Measurements from ENCODE around the gene TDRD9. TPM values are rescaled to one million over a fixed set of nuclear protein-coding genes. Genes with fewer than 3 reads are reported as not detected.

TDRD9 gene
- total RNA-seq, 5 donors from 2014 or later (not counting 1 experiment from before 2014, with no cell fraction given), result 0.43 to 1.3 (median 0.56) TPM

- H3K27ac Mint-ChIP-seq, result no peak overlapping the region
- WGBS (ENCODE audit: insufficient coverage), result no CpG with 5 or more reads among the region's 4 CpGs
- peaks cover 27 to 39% of the 10 kb centered on the region in 2 donors for H3K27me3 Mint-ChIP-seq
- peaks cover 5 to 17% (median 9%) of the 10 kb centered on the region in 3 donors for H3K9me3 Mint-ChIP-seq
- H3K27me3 ChIP-seq (replicated peaks in 1 of 2; ENCODE audit: control insufficient read depth in 2 of 2, extremely low read depth in 1 of 2, insufficient read depth in 2 of 2, low read length in 1 of 2), result peaks cover 0 to 27% of the 10 kb centered on the region in 2 experiments
- no peaks in the 10 kb centered on the region for H3K36me3 ChIP-seq (ENCODE audit: control insufficient read depth in 2 of 2, extremely low read depth in 1 of 2, insufficient read depth in 1 of 2, low read length in 1 of 2)
- ChIA-PET CTCF (no interaction called here), POLR2A (no interaction called here)
- H3K4me1 ChIP-seq (ENCODE audit: control insufficient read depth in 1 of 2, extremely low read depth in 1 of 2, insufficient read depth in 2 of 2, low read length in 2 of 2), result no peaks in the 10 kb centered on the region
- H3K27ac ChIP-seq (ENCODE audit: low read length), result no peak overlapping the region
- DNase-seq (no peak), ATAC-seq (replicated peaks in 1 of 4) (no peak)
- no peak overlapping the region for H3K4me3 Mint-ChIP-seq
- H3K9me3 ChIP-seq, result no peaks in the 10 kb centered on the region
- no peak overlapping the region for H3K4me3 ChIP-seq (ENCODE audit: control insufficient read depth in 1 of 2, extremely low read depth in 1 of 2, low read length in 1 of 2)
- H3K36me3 Mint-ChIP-seq, result peaks cover 4% of the 10 kb centered on the region
- H3K4me1 Mint-ChIP-seq, result no peaks in the 10 kb centered on the region
Observed at GRCh38 chr14:103989964-103990363, 61.7 kb downstream of the TDRD9 start.

GRCh38 chr14:103994535-103995184 is 66.4 kb downstream of the TDRD9 start:
- Histone ChIP-seq H3K9me3 (no peaks in the 10 kb centered on the region), H3K4me3 (ENCODE audit: control insufficient read depth in 1 of 2, extremely low read depth in 1 of 2, low read length in 1 of 2) (no peak overlapping the region), H3K4me1 (ENCODE audit: control insufficient read depth in 1 of 2, extremely low read depth in 1 of 2, insufficient read depth in 2 of 2, low read length in 2 of 2) (no peaks in the 10 kb centered on the region), H3K27me3 (replicated peaks in 1 of 2; ENCODE audit: control insufficient read depth in 2 of 2, extremely low read depth in 1 of 2, insufficient read depth in 2 of 2, low read length in 1 of 2) (peaks cover 0 to 45% of the 10 kb centered on the region in 2 experiments), H3K27ac (ENCODE audit: low read length) (no peak overlapping the region), H3K36me3 (ENCODE audit: control insufficient read depth in 2 of 2, extremely low read depth in 1 of 2, insufficient read depth in 1 of 2, low read length in 1 of 2) (no peaks in the 10 kb centered on the region)
- DNase-seq (no peak), ATAC-seq (replicated peaks in 1 of 4) (no peak)
- Mint-ChIP-seq H3K36me3 (no peaks in the 10 kb centered on the region), H3K27me3 (peaks cover 24 to 28% of the 10 kb centered on the region in 2 donors), H3K27ac (no peak overlapping the region), H3K9me3 (no peaks in the 10 kb centered on the region), H3K4me3 (no peak overlapping the region), H3K4me1 (no peaks in the 10 kb centered on the region)
- CTCF ChIA-PET, result no interaction called here
- no CpG with 5 or more reads among the region's 5 CpGs for WGBS (ENCODE audit: insufficient coverage)
- POLR2A ChIA-PET, result no interaction called here

DNA sequence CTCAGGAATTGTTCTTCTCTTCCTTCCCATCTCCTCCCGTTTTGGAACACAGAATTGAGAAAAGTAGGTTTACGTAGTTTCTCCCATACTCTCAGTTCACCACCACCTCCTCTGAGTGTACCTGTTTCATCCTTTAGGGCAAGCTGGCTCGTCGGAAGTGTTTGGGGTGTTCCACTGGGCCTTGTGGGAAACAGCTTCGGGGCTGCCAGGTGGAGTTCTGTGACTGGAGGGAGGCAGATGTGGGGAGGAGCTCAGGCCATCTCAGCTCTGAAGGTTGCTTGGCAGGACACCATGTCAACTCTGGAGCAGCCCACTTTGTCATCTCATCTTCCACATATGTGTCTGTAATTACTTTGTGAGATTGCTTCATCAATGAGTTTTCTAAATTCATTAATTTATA is 67.6 kb downstream of the TDRD9 start:
- H3K9me3 ChIP-seq, result no peaks in the 10 kb centered on the region
- Mint-ChIP-seq H3K4me1 (no peaks in the 10 kb centered on the region), H3K4me3 (no peak overlapping the region), H3K27me3 (peaks cover 16 to 17% of the 10 kb centered on the region in 2 donors), H3K36me3 (no peaks in the 10 kb centered on the region), H3K27ac (no peak overlapping the region), H3K9me3 (no peaks in the 10 kb centered on the region)
- CTCF ChIA-PET, result no interaction called here
- no peak overlapping the region for H3K27ac ChIP-seq (ENCODE audit: low read length)
- DNase-seq, result no peak
- no peaks in the 10 kb centered on the region for H3K4me1 ChIP-seq (ENCODE audit: control insufficient read depth in 1 of 2, extremely low read depth in 1 of 2, insufficient read depth in 2 of 2, low read length in 2 of 2)
- POLR2A ChIA-PET, result no interaction called here
- ATAC-seq (replicated peaks in 1 of 4), result no peak
- H3K4me3 ChIP-seq (ENCODE audit: control insufficient read depth in 1 of 2, extremely low read depth in 1 of 2, low read length in 1 of 2), result no peak overlapping the region
- H3K36me3 ChIP-seq (ENCODE audit: control insufficient read depth in 2 of 2, extremely low read depth in 1 of 2, insufficient read depth in 1 of 2, low read length in 1 of 2), result no peaks in the 10 kb centered on the region
- no CpG with 5 or more reads among the region's 5 CpGs for WGBS (ENCODE audit: insufficient coverage)
- H3K27me3 ChIP-seq (replicated peaks in 1 of 2; ENCODE audit: control insufficient read depth in 2 of 2, extremely low read depth in 1 of 2, insufficient read depth in 2 of 2, low read length in 1 of 2), result peaks cover 0 to 39% of the 10 kb centered on the region in 2 experiments

DNA sequence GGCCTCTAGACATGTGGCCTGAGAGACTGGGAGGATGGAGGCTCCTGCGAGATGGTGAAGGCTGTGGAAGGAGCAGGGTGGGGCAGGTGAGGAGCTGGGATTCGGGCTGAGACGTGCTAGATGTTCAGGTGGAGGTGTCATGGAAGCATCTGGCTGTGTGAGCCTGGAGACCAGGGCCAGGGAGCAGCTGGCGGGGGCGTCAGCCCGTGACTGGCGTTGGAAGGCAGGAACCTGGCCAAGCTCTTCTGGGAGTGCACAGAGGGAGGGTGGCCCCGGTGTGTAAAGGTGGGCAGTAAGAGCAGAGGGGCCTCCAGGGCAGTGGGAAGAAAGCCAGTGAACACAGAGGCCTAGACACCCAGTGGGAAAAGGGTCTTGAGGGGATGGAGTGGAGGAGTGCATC is 69.1 kb downstream of the TDRD9 start:
- DNase-seq, result no peak
- no peaks in the 10 kb centered on the region for H3K9me3 ChIP-seq
- 85% methylated on average over 8 of the region's 8 CpGs for WGBS (ENCODE audit: insufficient coverage)
- no peaks in the 10 kb centered on the region for H3K4me1 Mint-ChIP-seq
- no peak overlapping the region for H3K4me3 ChIP-seq (ENCODE audit: control insufficient read depth in 1 of 2, extremely low read depth in 1 of 2, low read length in 1 of 2)
- H3K4me1 ChIP-seq (ENCODE audit: control insufficient read depth in 1 of 2, extremely low read depth in 1 of 2, insufficient read depth in 2 of 2, low read length in 2 of 2), result no peaks in the 10 kb centered on the region
- H3K4me3 Mint-ChIP-seq, result no peak overlapping the region
- no peaks in the 10 kb centered on the region for H3K36me3 Mint-ChIP-seq
- H3K27me3 Mint-ChIP-seq, result peaks cover 10 to 16% of the 10 kb centered on the region in 2 donors
- no peaks in the 10 kb centered on the region for H3K36me3 ChIP-seq (ENCODE audit: control insufficient read depth in 2 of 2, extremely low read depth in 1 of 2, insufficient read depth in 1 of 2, low read length in 1 of 2)
- CTCF ChIA-PET, result no interaction called here
- ATAC-seq (replicated peaks in 1 of 4), result no peak
- peaks cover 0 to 32% of the 10 kb centered on the region in 2 experiments for H3K27me3 ChIP-seq (replicated peaks in 1 of 2; ENCODE audit: control insufficient read depth in 2 of 2, extremely low read depth in 1 of 2, insufficient read depth in 2 of 2, low read length in 1 of 2)
- no peaks in the 10 kb centered on the region for H3K9me3 Mint-ChIP-seq
- no peak overlapping the region for H3K27ac Mint-ChIP-seq
- POLR2A ChIA-PET, result no interaction called here
- H3K27ac ChIP-seq (ENCODE audit: low read length), result no peak overlapping the region

DNA sequence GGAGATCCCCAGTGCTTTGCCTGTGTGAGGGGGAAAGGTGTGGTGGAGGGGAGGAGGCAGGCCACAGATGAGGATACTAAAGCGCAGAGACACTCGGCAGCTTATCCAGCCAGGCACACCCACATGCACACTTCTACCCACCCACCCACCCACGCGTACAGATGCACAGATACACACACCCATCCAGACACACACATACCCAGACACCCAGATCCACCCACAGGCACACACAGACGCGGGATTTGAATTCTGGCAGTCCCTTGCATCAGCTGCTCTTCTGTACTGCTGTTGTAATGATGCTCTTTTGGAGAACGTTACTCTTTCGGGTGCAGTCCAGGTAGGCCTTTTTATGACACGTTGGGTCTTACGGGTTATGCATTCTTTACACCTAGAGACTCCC is 69.8 kb downstream of the TDRD9 start:
- Histone ChIP-seq H3K27me3 (replicated peaks in 1 of 2; ENCODE audit: control insufficient read depth in 2 of 2, extremely low read depth in 1 of 2, insufficient read depth in 2 of 2, low read length in 1 of 2) (peaks cover 0 to 28% of the 10 kb centered on the region in 2 experiments), H3K36me3 (ENCODE audit: control insufficient read depth in 2 of 2, extremely low read depth in 1 of 2, insufficient read depth in 1 of 2, low read length in 1 of 2) (no peaks in the 10 kb centered on the region), H3K27ac (ENCODE audit: low read length) (no peak overlapping the region), H3K4me1 (ENCODE audit: control insufficient read depth in 1 of 2, extremely low read depth in 1 of 2, insufficient read depth in 2 of 2, low read length in 2 of 2) (no peaks in the 10 kb centered on the region), H3K4me3 (ENCODE audit: control insufficient read depth in 1 of 2, extremely low read depth in 1 of 2, low read length in 1 of 2) (no peak overlapping the region), H3K9me3 (no peaks in the 10 kb centered on the region)
- Mint-ChIP-seq H3K4me3 (no peak overlapping the region), H3K27me3 (peaks cover 10 to 16% of the 10 kb centered on the region in 2 donors), H3K36me3 (no peaks in the 10 kb centered on the region), H3K4me1 (no peaks in the 10 kb centered on the region), H3K9me3 (no peaks in the 10 kb centered on the region), H3K27ac (no peak overlapping the region)
- CTCF ChIA-PET, result no interaction called here
- WGBS (ENCODE audit: insufficient coverage), result no CpG with 5 or more reads among the region's 10 CpGs
- ATAC-seq (replicated peaks in 1 of 4), result no peak
- POLR2A ChIA-PET, result no interaction called here
- no peak for DNase-seq

DNA sequence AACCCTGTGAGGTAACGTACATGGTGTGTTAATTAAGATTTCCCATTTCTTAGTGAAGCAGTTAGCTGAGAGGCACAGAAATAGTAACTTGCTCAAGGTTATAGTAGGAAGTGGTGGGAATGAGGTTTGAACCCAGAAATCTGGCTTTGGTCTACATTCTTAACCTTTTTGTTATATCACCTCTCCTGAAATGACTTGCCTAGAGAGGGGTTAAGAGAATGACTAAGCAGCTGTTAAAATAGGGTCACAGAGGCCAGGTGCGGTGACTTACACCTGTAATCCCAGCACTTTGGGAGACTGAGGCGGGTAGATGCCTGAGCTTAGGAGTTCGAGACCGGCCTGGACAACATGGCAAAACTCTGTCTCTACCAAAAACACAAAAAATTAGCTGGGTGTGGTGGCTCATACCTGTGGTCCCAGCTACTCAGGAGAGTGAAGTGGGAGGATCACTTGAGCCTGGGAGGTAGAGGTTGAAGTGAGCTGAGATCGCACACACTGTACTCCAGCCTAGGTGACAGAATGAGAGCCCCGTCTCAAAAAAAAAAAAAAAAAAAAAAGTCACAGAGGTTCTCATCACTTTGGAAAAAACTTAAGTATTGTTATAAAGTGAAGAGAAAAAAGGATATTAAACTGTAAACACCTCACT is 71.7 kb downstream of the TDRD9 start:
- H3K27ac ChIP-seq (ENCODE audit: low read length), result no peak overlapping the region
- Mint-ChIP-seq H3K4me3 (no peak overlapping the region), H3K27me3 (peaks cover 8 to 9% of the 10 kb centered on the region in 2 donors), H3K9me3 (no peaks in the 10 kb centered on the region), H3K36me3 (no peaks in the 10 kb centered on the region), H3K27ac (no peak overlapping the region), H3K4me1 (no peaks in the 10 kb centered on the region)
- 40% methylated on average over 1 of the region's 7 CpGs for WGBS (ENCODE audit: insufficient coverage)
- ATAC-seq (replicated peaks in 1 of 4) (no peak), DNase-seq (no peak)
- H3K9me3 ChIP-seq, result no peaks in the 10 kb centered on the region
- H3K36me3 ChIP-seq (ENCODE audit: control insufficient read depth in 2 of 2, extremely low read depth in 1 of 2, insufficient read depth in 1 of 2, low read length in 1 of 2), result no peaks in the 10 kb centered on the region
- peaks cover 0 to 23% of the 10 kb centered on the region in 2 experiments for H3K27me3 ChIP-seq (replicated peaks in 1 of 2; ENCODE audit: control insufficient read depth in 2 of 2, extremely low read depth in 1 of 2, insufficient read depth in 2 of 2, low read length in 1 of 2)
- H3K4me3 ChIP-seq (ENCODE audit: control insufficient read depth in 1 of 2, extremely low read depth in 1 of 2, low read length in 1 of 2), result no peak overlapping the region
- POLR2A ChIA-PET, result no interaction called here
- CTCF ChIA-PET, result no interaction called here
- H3K4me1 ChIP-seq (ENCODE audit: control insufficient read depth in 1 of 2, extremely low read depth in 1 of 2, insufficient read depth in 2 of 2, low read length in 2 of 2), result no peaks in the 10 kb centered on the region

Data from T-cell (primary cell).